ENCODE results near the gene SPAST. TPM values are rescaled to one million over a fixed set of nuclear protein-coding genes. Genes with fewer than 3 reads are reported as not detected.
A peak's percentile ranks its signal among the peaks of the same experiment; 100 is the strongest.
"Not testable (repeated sequence)": the region's sequence is repeated elsewhere in the genome, so short reads cannot be mapped to it uniquely, and the experiment has no call there.

Gene SPAST, protein sequence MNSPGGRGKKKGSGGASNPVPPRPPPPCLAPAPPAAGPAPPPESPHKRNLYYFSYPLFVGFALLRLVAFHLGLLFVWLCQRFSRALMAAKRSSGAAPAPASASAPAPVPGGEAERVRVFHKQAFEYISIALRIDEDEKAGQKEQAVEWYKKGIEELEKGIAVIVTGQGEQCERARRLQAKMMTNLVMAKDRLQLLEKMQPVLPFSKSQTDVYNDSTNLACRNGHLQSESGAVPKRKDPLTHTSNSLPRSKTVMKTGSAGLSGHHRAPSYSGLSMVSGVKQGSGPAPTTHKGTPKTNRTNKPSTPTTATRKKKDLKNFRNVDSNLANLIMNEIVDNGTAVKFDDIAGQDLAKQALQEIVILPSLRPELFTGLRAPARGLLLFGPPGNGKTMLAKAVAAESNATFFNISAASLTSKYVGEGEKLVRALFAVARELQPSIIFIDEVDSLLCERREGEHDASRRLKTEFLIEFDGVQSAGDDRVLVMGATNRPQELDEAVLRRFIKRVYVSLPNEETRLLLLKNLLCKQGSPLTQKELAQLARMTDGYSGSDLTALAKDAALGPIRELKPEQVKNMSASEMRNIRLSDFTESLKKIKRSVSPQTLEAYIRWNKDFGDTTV
- 3.6 TPM for polyA plus RNA-seq (2012; ENCODE audit: low read depth, missing spikeins)

- peak; percentile 97 for FAIRE-seq
- TF ChIP-seq SPI1 (IDR thresholded peaks at IDR 0.05; ENCODE audit: low read depth, low read length), result no peak
- 0 out of 2 replicates have a peak, but pooled peaks have one; percentile 19 for TF ChIP-seq POU2F2 (IDR thresholded peaks at IDR 0.05; ENCODE audit: low read depth, low read length)
- TF ChIP-seq POLR2AphosphoS5 (IDR thresholded peaks at IDR 0.05; ENCODE audit: low read depth, low read length), result peak; percentile 74
- TF ChIP-seq TAF1 (IDR thresholded peaks at IDR 0.05; ENCODE audit: low read depth, low read length), result no peak
- TF ChIP-seq POLR2A (IDR thresholded peaks at IDR 0.05; ENCODE audit: low read depth, low read length), result peak; percentile 69
- TF ChIP-seq PAX5 (IDR thresholded peaks at IDR 0.05; ENCODE audit: insufficient read depth, low read length, severe bottlenecking), result no peak
- peak; percentile 95 for DNase-seq (ENCODE audit: insufficient read length, low spot score)
Measured at GRCh38 chr2:32063310-32064020, at the start of gene SPAST. Gene SPAST (plus strand): TSS chr2:32063556. CDS start chr2:32063832, 276 bp downstream.

GRCh38 chr2:32018789-32019482, 44.4 kb upstream of the SPAST start:
- not testable (repeated sequence) for FAIRE-seq; DNase-seq (ENCODE audit: insufficient read length, low spot score)

GRCh38 chr2:32034198-32034887, 29.0 kb upstream of the SPAST start:
- peak; percentile 1; the same call in 1 of the 2 replicates for TF ChIP-seq SPI1 (IDR thresholded peaks at IDR 0.05; ENCODE audit: low read depth, low read length)
- not testable (repeated sequence) for DNase-seq (ENCODE audit: insufficient read length, low spot score); FAIRE-seq

DNA sequence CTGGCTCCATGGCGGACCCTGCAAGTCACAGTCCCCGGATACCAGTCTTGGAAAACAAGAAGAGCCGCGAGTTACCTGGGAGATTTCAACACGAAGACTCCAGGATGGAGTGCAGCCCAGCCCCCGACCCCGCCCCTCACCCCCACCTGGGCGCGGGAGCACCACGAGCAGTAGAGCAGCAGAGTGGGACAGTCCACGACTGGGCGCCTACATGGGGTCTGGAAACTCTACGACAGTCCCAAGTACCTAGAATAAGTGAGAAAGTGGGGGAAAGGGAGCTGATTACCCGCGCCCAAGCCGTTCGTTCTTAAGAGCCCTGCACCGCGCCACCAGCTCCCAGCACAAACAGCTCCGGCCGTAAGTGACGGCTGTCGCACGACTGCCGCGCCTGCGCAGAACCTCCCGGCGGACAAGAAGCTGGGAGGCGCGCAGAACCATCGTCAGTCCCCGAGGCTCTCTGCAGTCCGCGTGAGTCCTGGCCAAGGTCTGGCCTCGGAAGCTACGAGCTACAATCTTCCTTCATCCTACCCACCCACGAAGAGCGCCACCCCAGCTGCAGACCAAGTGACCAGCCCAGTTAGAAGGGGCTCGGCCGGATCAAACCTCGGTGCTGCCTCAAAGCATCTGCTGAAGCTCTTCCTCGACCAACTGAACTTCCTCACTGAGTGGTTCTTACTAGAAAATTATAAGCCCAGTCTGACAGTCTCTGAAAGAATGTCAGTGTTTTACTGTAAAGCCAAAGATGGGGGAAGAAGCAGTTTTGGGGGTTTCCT, 23.7 kb upstream of the SPAST start, which contains the start of gene DPY30:
DPY30 (minus strand) TSS at position 359 of the 773 bp plus-strand sequence; CDS start at position 10, 349 bp downstream.
- TF ChIP-seq POLR2AphosphoS5 (IDR thresholded peaks at IDR 0.05; ENCODE audit: low read depth, low read length) (peak; percentile 99), POU2F2 (IDR thresholded peaks at IDR 0.05; ENCODE audit: low read depth, low read length) (peak; percentile 86), POLR2A (IDR thresholded peaks at IDR 0.05; ENCODE audit: low read depth, low read length) (peak; percentile 99), PAX5 (IDR thresholded peaks at IDR 0.05; ENCODE audit: insufficient read depth, low read length, severe bottlenecking) (no peak), SPI1 (IDR thresholded peaks at IDR 0.05; ENCODE audit: low read depth, low read length) (0 out of 2 replicates have a peak, but pooled peaks have one; percentile 47), TAF1 (IDR thresholded peaks at IDR 0.05; ENCODE audit: low read depth, low read length) (peak; percentile 92)
- FAIRE-seq (peak; percentile 94), DNase-seq (ENCODE audit: insufficient read length, low spot score) (peak; percentile 76)

DNA sequence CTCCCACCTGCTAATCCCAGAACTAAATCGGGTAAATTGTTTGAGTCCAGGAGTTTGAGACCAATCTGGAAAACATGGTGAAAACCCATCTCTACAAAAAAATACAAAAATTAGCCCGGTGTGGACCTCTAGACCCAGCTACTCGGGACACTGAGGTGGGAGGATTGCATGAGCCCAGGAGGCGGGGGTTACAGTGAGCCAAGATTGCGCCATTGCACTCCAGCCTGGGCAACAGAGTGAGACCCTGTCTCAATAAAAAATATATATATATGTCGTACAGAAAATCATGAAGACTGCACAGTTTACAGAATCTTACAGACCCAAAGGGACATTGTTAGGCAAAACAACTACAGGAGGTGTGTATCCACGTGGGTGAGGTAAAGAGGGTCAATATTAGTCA, 19.8 kb upstream of the SPAST start:
- FAIRE-seq (no peak), DNase-seq (ENCODE audit: insufficient read length, low spot score) (no peak)
- TF ChIP-seq POU2F2 (IDR thresholded peaks at IDR 0.05; ENCODE audit: low read depth, low read length), result no peak
- TF ChIP-seq PAX5 (IDR thresholded peaks at IDR 0.05; ENCODE audit: insufficient read depth, low read length, severe bottlenecking), result no peak
- no peak for TF ChIP-seq TAF1 (IDR thresholded peaks at IDR 0.05; ENCODE audit: low read depth, low read length)
- no peak for TF ChIP-seq POLR2AphosphoS5 (IDR thresholded peaks at IDR 0.05; ENCODE audit: low read depth, low read length)
- TF ChIP-seq POLR2A (IDR thresholded peaks at IDR 0.05; ENCODE audit: low read depth, low read length), result no peak
- no peak for TF ChIP-seq SPI1 (IDR thresholded peaks at IDR 0.05; ENCODE audit: low read depth, low read length)

DNA sequence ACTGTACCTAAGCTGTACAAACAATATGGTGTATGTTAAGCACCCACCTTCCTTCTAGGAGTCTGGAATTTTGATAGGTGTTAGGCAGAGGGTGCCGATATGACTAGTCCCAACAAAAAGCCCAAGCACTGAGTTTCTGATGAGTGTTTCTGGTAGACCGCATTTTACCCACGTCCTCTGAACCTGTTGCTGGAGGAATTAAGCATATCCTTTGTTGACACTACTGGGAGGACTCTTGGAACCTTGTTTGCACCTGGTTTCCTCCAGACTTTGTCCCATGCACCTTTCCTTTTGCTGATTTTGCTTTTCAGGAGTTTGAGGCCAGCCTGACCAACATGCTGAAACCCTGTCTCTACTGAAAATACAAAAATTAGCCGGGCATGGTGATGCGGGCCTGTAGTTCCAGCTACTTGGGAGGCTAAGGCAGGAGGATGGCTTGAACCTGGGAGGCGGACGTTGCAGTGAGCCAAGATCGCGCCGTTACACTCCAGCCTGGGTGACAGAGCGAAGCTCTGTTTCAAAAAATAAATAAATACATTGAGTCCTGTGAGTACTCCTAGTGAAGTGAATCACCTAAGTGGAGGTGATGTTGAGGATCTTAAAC, 11.4 kb upstream of the SPAST start:
- DNase-seq (ENCODE audit: insufficient read length, low spot score), result no peak
- no peak for TF ChIP-seq SPI1 (IDR thresholded peaks at IDR 0.05; ENCODE audit: low read depth, low read length)
- no peak for TF ChIP-seq TAF1 (IDR thresholded peaks at IDR 0.05; ENCODE audit: low read depth, low read length)
- TF ChIP-seq POLR2AphosphoS5 (IDR thresholded peaks at IDR 0.05; ENCODE audit: low read depth, low read length), result no peak
- TF ChIP-seq PAX5 (IDR thresholded peaks at IDR 0.05; ENCODE audit: insufficient read depth, low read length, severe bottlenecking), result no peak
- TF ChIP-seq POU2F2 (IDR thresholded peaks at IDR 0.05; ENCODE audit: low read depth, low read length), result no peak
- no peak for TF ChIP-seq POLR2A (IDR thresholded peaks at IDR 0.05; ENCODE audit: low read depth, low read length)
- FAIRE-seq, result no peak

- not testable (repeated sequence) for DNase-seq (ENCODE audit: insufficient read length, low spot score); FAIRE-seq
Measured at GRCh38 chr2:32054583-32054982, 8.8 kb upstream of the SPAST start.

DNA sequence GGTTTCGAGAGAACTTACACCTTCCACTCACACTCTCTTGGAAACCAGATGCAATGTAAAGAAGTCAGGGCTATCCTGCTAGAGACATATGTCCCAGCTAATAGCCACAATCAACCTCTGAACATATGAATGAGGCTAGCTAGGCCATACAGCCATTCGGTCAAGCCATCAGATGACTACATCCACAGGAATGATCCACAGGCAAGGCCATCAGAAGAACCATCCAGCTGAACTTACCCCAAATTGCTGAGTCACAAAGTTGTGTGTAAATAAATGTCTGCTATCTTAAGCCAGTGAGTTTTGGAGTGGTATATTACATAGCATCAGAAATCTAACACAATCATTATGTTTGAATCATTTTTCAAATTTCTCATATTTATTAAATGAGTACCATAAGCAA, 5.2 kb upstream of the SPAST start:
- DNase-seq (ENCODE audit: insufficient read length, low spot score) (no peak), FAIRE-seq (no peak)
- no peak for TF ChIP-seq PAX5 (IDR thresholded peaks at IDR 0.05; ENCODE audit: insufficient read depth, low read length, severe bottlenecking)
- TF ChIP-seq TAF1 (IDR thresholded peaks at IDR 0.05; ENCODE audit: low read depth, low read length), result no peak
- TF ChIP-seq SPI1 (IDR thresholded peaks at IDR 0.05; ENCODE audit: low read depth, low read length), result no peak
- no peak for TF ChIP-seq POU2F2 (IDR thresholded peaks at IDR 0.05; ENCODE audit: low read depth, low read length)
- TF ChIP-seq POLR2AphosphoS5 (IDR thresholded peaks at IDR 0.05; ENCODE audit: low read depth, low read length), result no peak
- TF ChIP-seq POLR2A (IDR thresholded peaks at IDR 0.05; ENCODE audit: low read depth, low read length), result no peak

Data from GM12891 (cell line).